Measurements from ENCODE around the gene TMEM61.
A peak's percentile ranks its signal among the peaks of the same experiment; 100 is the strongest.

Gene TMEM61

GRCh38 chr1:54942976-54943375 lies 37.5 kb upstream of the TMEM61 start:
- TF ChIP-seq, protein P1, sequence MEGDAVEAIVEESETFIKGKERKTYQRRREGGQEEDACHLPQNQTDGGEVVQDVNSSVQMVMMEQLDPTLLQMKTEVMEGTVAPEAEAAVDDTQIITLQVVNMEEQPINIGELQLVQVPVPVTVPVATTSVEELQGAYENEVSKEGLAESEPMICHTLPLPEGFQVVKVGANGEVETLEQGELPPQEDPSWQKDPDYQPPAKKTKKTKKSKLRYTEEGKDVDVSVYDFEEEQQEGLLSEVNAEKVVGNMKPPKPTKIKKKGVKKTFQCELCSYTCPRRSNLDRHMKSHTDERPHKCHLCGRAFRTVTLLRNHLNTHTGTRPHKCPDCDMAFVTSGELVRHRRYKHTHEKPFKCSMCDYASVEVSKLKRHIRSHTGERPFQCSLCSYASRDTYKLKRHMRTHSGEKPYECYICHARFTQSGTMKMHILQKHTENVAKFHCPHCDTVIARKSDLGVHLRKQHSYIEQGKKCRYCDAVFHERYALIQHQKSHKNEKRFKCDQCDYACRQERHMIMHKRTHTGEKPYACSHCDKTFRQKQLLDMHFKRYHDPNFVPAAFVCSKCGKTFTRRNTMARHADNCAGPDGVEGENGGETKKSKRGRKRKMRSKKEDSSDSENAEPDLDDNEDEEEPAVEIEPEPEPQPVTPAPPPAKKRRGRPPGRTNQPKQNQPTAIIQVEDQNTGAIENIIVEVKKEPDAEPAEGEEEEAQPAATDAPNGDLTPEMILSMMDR (conservative IDR thresholded peaks at IDR 0.05), result no peak
- no peak overlapping the region for H3K27ac ChIP-seq

- H3K27ac ChIP-seq, result no peak overlapping the region
Observed at GRCh38 chr1:54944610-54945392, 35.6 kb upstream of the TMEM61 start.

GRCh38 chr1:54945393-54945936 lies 35.0 kb upstream of the TMEM61 start:
- TF ChIP-seq, protein P1 (conservative IDR thresholded peaks at IDR 0.05), result peak; percentile 32
- no peak overlapping the region for H3K27ac ChIP-seq

More at GRCh38 chr1:54944610-54945392, 35.6 kb upstream of the TMEM61 start:
- TF ChIP-seq, protein P1 (conservative IDR thresholded peaks at IDR 0.05), result peak; percentile 89

- no peak overlapping the region for H3K27ac ChIP-seq
Observed at GRCh38 chr1:54947540-54947939, 32.9 kb upstream of the TMEM61 start.

GRCh38 chr1:54949053-54949452 lies 31.4 kb upstream of the TMEM61 start:
- H3K27ac ChIP-seq, result no peak overlapping the region
- TF ChIP-seq, protein P1 (conservative IDR thresholded peaks at IDR 0.05), result no peak

More at GRCh38 chr1:54947540-54947939, 32.9 kb upstream of the TMEM61 start:
- TF ChIP-seq, protein P1 (conservative IDR thresholded peaks at IDR 0.05), result no peak

DNA sequence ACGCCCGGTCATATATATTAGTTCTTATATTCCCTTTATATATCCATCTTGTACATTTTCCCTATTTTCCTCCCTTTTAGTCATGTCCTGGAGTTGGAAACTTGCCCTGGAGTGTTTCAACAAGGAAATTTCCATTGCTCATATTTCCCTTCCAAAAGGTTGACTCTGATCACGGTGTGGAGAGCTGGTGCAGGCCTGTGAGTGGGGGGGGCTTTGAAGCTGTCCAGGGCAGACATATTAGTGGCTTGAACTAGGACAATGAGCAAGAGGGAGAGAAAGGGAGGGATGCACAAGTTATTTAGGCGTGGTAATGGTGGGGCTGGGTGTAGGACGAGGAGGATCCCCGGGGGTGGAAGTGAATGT lies 30.4 kb upstream of the TMEM61 start:
- peak overlapping the region; percentile 59; the same call in 1 of the 2 replicates for H3K27ac ChIP-seq
- TF ChIP-seq, protein P1 (conservative IDR thresholded peaks at IDR 0.05), result no peak

DNA sequence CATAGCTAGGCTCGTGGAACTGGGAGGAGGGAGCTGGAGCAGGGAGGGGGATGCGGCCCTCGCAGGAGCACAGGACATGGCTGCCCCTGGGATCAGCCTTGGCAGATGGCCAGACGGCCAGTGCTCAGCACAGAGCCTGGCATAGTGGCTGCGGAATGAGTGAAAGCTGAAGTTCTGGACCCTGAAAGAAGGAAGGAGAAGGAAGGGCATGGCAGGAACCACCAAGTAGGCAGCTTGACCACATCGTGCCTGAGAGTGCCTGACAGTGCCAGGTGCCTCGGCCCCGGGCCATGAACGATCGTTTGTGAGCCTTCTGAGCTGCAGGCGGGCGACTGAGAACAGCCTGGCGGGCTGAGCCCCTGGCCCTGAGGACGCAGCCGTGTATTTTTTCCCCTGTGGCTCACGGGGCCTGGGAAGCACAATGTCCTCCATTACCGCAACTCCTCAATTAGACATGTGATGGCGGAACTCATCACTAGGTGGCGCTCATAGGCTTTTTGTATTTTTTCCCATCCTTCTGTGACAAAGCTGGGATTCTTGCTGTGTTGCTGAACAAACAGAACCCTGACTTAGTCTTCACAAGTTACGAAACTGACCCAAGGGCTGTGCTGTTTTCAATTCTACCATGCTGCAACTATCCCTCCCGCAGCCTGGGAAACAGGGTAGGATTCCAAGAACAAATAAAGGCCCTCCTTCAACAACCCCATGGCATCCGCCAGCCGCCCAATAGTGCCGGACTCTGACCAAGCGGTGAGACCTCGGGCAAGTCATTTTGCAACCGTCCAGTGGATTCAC lies 29.9 kb upstream of the TMEM61 start:
- H3K27ac ChIP-seq, result peak overlapping the region; percentile 59; the same call in 1 of the 2 replicates
- TF ChIP-seq, protein P1 (conservative IDR thresholded peaks at IDR 0.05), result peak; percentile 83

All from VCaP (cell line).